Esophagus muscularis mucosa (tissue), 4 donors: ENCODE results near the gene TBL1XR1.

ENCODE experiments used
- CTCF ChIP-seq, 3 experiments: fragments of 200-600 bp in 2 of 3; fragments of 450-650 bp in 1 of 3; sonication (generic) in 2 of 3; IDR thresholded peaks; one replicate each; pipeline ENCODE4 v1.5.1; 2017 to 2019; ENCODE audit warnings: antibody characterized with exemption in 3 of 3, mild to moderate bottlenecking in 2 of 3, moderate library complexity in 1 of 3
- EP300 ChIP-seq: sonication (generic); formaldehyde crosslinking; IDR thresholded peaks from one replicate; pipeline ENCODE4 v1.6.1; 2017; ENCODE audit warnings: antibody characterized with exemption
- POLR2A ChIP-seq: fragments of 450-650 bp; IDR thresholded peaks from one replicate; pipeline ENCODE4 v1.6.1; 2017; ENCODE audit warnings: antibody characterized with exemption, moderate library complexity, mild to moderate bottlenecking, low read depth
- POLR2AphosphoS5 ChIP-seq, 2 donors: sonication (generic); formaldehyde crosslinking; IDR thresholded peaks; one replicate each; pipeline ENCODE4 v1.6.1; 2017; ENCODE audit warnings: antibody characterized with exemption in 2 of 2

- TF ChIP-seq POLR2AphosphoS5 (IDR thresholded peaks at IDR 0.05) (no peak), POLR2A (no peak), CTCF (IDR thresholded peaks at IDR 0.05) (no peak), EP300 (no peak)
These were observed 89.6 kb downstream of the TBL1XR1 start for GRCh38 chr3:177107461-177108239.
